GM19468 (cell line): ENCODE measurements around the gene SNRNP200.
A peak's percentile ranks its signal among the peaks of the same experiment; 100 is the strongest.
"Not testable (repeated sequence)": the region's sequence is repeated elsewhere in the genome, so short reads cannot be mapped to it uniquely, and the experiment has no call there.

ENCODE experiments used
- ATAC-seq: cut with Tn5 transposase; IDR thresholded peaks from one replicate; pipeline ENCODE4 v1.9.1; 2021; ENCODE audit warnings: mild to moderate bottlenecking, moderate library complexity, moderate number of reproducible peaks; ENCODE audit not compliant: unreplicated experiment; ENCODE audit errors: extremely low read depth

Gene SNRNP200

GRCh38 chr2:96325884-96326255 is 20.5 kb upstream of the SNRNP200 start:
- ATAC-seq, result no peak

- ATAC-seq, result no peak
These were observed 19.9 kb upstream of the SNRNP200 start, which contains the start of gene ITPRIPL1 for GRCh38 chr2:96325041-96325883. TSS of gene ITPRIPL1 (plus strand) at chr2:96325317. CDS start at chr2:96325840, 523 bp downstream.

GRCh38 chr2:96324721-96325040 is 19.3 kb upstream of the SNRNP200 start:
- no peak for ATAC-seq

- ATAC-seq, result no peak
These were observed 18.5 kb upstream of the SNRNP200 start for GRCh38 chr2:96323849-96324248.

- ATAC-seq, result peak; percentile 5
These were observed 15.6 kb upstream of the SNRNP200 start for GRCh38 chr2:96320728-96321622.

GRCh38 chr2:96320326-96320725 is 15.0 kb upstream of the SNRNP200 start:
- no peak for ATAC-seq

- no peak for ATAC-seq
These were observed 14.1 kb upstream of the SNRNP200 start for GRCh38 chr2:96319396-96319795.

- ATAC-seq, result no peak
These were observed 13.4 kb upstream of the SNRNP200 start for GRCh38 chr2:96318723-96319122.

GRCh38 chr2:96317584-96317997 is 12.2 kb upstream of the SNRNP200 start:
- no peak for ATAC-seq

- ATAC-seq, result no peak
These were observed 11.7 kb upstream of the SNRNP200 start for GRCh38 chr2:96316999-96317398.

GRCh38 chr2:96315400-96316071 is 10.2 kb upstream of the SNRNP200 start:
- no peak for ATAC-seq

GRCh38 chr2:96315005-96315399 is 9.7 kb upstream of the SNRNP200 start:
- no peak for ATAC-seq

GRCh38 chr2:96308248-96308647 is 2.9 kb upstream of the SNRNP200 start:
- no peak for ATAC-seq

GRCh38 chr2:96306370-96306769 is 1.0 kb upstream of the SNRNP200 start:
- ATAC-seq, result no peak

GRCh38 chr2:96305979-96306308 is 598 bp upstream of the SNRNP200 start:
- ATAC-seq, result no peak

GRCh38 chr2:96304606-96305005 is 740 bp downstream of the SNRNP200 start:
- ATAC-seq, result no peak

GRCh38 chr2:96301865-96302264 is 3.5 kb downstream of the SNRNP200 start:
- ATAC-seq, result no peak

- no peak for ATAC-seq
These were observed 8.4 kb downstream of the SNRNP200 start for GRCh38 chr2:96296925-96297324.

- not testable (repeated sequence) for ATAC-seq
These were observed 11.1 kb downstream of the SNRNP200 start for GRCh38 chr2:96294271-96294670.

- no peak for ATAC-seq
These were observed 13.6 kb downstream of the SNRNP200 start for GRCh38 chr2:96291751-96292150.
